ENCODE results near the gene TBC1D1.

Gene TBC1D1

GRCh38 chr4:37998226-37998625 is 107.3 kb downstream of the TBC1D1 start:
- no peaks in the 10 kb centered on the region for H3K27me3 Mint-ChIP-seq
- H3K9me3 Mint-ChIP-seq = no peaks in the 10 kb centered on the region
- peaks cover 63% of the 10 kb centered on the region for H3K4me1 Mint-ChIP-seq (ENCODE audit: low read depth)
- peaks cover 13% of the 10 kb centered on the region for H3K36me3 Mint-ChIP-seq (ENCODE audit: low read depth)
- no peak overlapping the region for H3K4me3 Mint-ChIP-seq
- no peak overlapping the region for H3K27ac Mint-ChIP-seq

- Mint-ChIP-seq H3K27me3 (no peaks in the 10 kb centered on the region), H3K9me3 (no peaks in the 10 kb centered on the region), H3K27ac (peak overlapping the region; percentile 71), H3K4me1 (ENCODE audit: low read depth) (peaks cover 66% of the 10 kb centered on the region), H3K4me3 (no peak overlapping the region), H3K36me3 (ENCODE audit: low read depth) (peaks cover 13% of the 10 kb centered on the region)
Measured at GRCh38 chr4:37999000-37999716, 108.3 kb downstream of the TBC1D1 start.

DNA sequence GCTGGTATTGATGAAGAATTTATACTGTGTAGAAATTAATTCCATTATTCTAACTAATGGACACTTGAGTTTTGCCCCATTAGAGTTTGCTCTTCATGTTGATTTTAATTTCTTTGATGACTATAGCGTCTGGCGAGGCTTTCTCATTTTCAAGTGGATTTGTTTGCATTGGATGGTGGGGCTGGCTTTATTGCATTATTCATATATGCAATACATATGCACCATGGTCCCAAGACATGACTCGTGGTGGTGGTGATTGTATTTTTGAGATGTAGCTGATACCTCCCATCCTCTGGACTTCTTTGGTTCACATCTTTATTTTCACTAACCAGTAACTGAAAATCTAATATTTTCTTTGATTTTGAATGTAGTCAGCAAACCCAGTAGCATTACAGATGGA is 109.1 kb downstream of the TBC1D1 start:
- Mint-ChIP-seq H3K27ac (no peak overlapping the region), H3K4me1 (ENCODE audit: low read depth) (peaks cover 66% of the 10 kb centered on the region), H3K9me3 (no peaks in the 10 kb centered on the region), H3K36me3 (ENCODE audit: low read depth) (peaks cover 13% of the 10 kb centered on the region), H3K4me3 (no peak overlapping the region), H3K27me3 (no peaks in the 10 kb centered on the region)

- Mint-ChIP-seq H3K27me3 (no peaks in the 10 kb centered on the region), H3K36me3 (ENCODE audit: low read depth) (peaks cover 17% of the 10 kb centered on the region), H3K4me3 (no peak overlapping the region), H3K4me1 (ENCODE audit: low read depth) (peaks cover 65% of the 10 kb centered on the region), H3K27ac (no peak overlapping the region), H3K9me3 (no peaks in the 10 kb centered on the region)
Measured at GRCh38 chr4:38001927-38002326, 111.0 kb downstream of the TBC1D1 start.

DNA sequence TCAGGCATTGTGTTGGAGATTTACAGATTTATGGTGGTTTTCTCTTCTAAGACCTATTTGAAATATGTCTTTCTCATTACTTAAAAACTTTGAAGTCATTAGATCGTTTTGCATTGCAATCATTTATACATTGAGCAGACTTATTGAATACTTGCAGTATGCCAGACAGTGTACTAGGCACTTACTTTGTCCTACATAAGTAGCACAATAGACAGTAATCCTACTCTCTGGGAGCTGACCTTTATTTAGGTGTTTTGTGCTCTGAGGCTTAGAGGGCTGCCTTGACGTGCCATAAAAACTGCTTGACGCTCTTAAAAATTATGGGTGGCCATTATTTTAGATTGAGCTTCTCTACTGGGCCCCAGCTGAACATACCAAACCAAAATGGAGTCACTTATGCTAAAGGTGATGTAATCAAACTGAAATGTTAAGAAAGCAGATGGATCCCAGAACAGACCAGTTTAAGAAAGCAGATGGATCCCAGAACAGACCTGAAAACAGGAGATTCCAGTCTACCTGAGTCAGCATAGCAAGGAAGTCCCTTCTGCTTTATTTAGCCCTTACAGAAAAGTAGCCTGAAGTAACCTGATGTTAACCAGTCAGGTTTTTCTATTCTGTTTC is 111.7 kb downstream of the TBC1D1 start:
- Mint-ChIP-seq H3K36me3 (ENCODE audit: low read depth) (peaks cover 18% of the 10 kb centered on the region), H3K4me3 (no peak overlapping the region)

DNA sequence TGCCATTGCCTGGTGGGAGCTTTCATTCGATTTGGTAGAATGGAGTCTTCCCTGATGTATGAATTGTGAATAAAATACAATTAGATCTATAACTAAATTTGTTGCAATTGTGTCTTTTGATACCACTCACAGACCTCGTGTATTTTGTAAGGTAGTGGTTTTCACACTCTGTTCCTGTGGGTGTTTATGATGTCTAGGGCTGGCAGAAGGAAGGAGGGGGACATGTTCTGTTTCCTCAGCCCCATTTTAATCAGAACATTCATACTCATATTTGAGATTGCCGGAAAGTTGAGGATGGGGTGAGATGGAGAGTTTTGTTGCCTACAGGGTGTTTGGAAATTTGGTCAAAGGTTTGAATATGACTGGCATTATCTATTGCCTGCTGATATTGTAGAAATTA is 112.2 kb downstream of the TBC1D1 start:
- H3K27me3 Mint-ChIP-seq = no peaks in the 10 kb centered on the region
- H3K4me3 Mint-ChIP-seq = no peak overlapping the region
- peaks cover 18% of the 10 kb centered on the region for H3K36me3 Mint-ChIP-seq (ENCODE audit: low read depth)
- peaks cover 68% of the 10 kb centered on the region for H3K4me1 Mint-ChIP-seq (ENCODE audit: low read depth)
- H3K9me3 Mint-ChIP-seq = no peaks in the 10 kb centered on the region
- peak overlapping the region; percentile 2 for H3K27ac Mint-ChIP-seq

More for the DNA sequence above, 111.7 kb downstream of the TBC1D1 start:
- peaks cover 64% of the 10 kb centered on the region for H3K4me1 Mint-ChIP-seq (ENCODE audit: low read depth)
- H3K27ac Mint-ChIP-seq = no peak overlapping the region
- H3K27me3 Mint-ChIP-seq = no peaks in the 10 kb centered on the region
- H3K9me3 Mint-ChIP-seq = no peaks in the 10 kb centered on the region

DNA sequence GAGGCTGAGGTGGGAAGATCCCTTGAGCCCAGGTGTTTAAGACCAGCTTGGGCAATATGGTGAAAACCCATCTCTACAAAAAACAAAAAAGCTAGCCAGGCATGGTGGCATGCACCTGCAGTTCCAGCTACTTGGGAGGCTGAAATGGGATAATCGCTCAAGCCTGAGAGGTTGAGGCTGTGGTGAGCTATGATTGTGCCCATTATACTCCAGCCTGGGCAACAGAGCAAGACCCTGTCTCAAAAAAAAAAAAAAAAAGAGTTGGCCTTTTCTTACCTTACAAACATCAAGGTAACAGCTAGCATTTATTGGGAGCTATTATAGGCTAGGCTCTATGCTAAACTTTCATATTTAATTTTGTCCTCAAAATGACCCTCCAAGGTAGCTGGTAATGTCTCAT is 112.7 kb downstream of the TBC1D1 start:
- Mint-ChIP-seq H3K27me3 (no peaks in the 10 kb centered on the region), H3K36me3 (ENCODE audit: low read depth) (peaks cover 18% of the 10 kb centered on the region), H3K27ac (no peak overlapping the region), H3K4me1 (ENCODE audit: low read depth) (peaks cover 68% of the 10 kb centered on the region), H3K9me3 (no peaks in the 10 kb centered on the region), H3K4me3 (no peak overlapping the region)

- H3K27me3 Mint-ChIP-seq = no peaks in the 10 kb centered on the region
- H3K36me3 Mint-ChIP-seq (ENCODE audit: low read depth) = peaks cover 18% of the 10 kb centered on the region
- no peak overlapping the region for H3K4me3 Mint-ChIP-seq
- peaks cover 64% of the 10 kb centered on the region for H3K4me1 Mint-ChIP-seq (ENCODE audit: low read depth)
- no peaks in the 10 kb centered on the region for H3K9me3 Mint-ChIP-seq
- no peak overlapping the region for H3K27ac Mint-ChIP-seq
Measured at GRCh38 chr4:38004062-38004461, 113.2 kb downstream of the TBC1D1 start.

DNA sequence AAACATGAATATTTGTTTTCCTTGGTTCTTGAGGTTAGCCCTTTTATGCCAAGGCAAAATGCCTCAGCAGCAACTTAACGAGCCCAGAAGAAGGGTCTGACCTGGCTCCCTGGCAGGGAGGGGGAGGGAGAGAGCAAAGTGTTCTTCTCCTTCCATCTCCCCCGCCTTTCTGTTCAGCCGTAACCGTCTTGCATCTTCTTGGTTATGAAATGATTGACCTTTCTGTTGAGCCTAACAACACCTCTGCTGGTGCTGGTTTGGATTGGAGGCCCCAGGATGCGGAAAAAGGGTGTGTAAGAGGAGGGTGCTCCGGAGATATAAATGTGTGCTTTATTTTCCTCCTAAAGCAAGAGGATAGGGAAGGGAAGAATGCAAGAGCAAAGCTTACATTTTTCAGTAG is 114.0 kb downstream of the TBC1D1 start:
- no peaks in the 10 kb centered on the region for H3K9me3 Mint-ChIP-seq
- H3K27me3 Mint-ChIP-seq = no peaks in the 10 kb centered on the region
- H3K36me3 Mint-ChIP-seq (ENCODE audit: low read depth) = peaks cover 10% of the 10 kb centered on the region
- peaks cover 56% of the 10 kb centered on the region for H3K4me1 Mint-ChIP-seq (ENCODE audit: low read depth)
- no peak overlapping the region for H3K27ac Mint-ChIP-seq
- no peak overlapping the region for H3K4me3 Mint-ChIP-seq

DNA sequence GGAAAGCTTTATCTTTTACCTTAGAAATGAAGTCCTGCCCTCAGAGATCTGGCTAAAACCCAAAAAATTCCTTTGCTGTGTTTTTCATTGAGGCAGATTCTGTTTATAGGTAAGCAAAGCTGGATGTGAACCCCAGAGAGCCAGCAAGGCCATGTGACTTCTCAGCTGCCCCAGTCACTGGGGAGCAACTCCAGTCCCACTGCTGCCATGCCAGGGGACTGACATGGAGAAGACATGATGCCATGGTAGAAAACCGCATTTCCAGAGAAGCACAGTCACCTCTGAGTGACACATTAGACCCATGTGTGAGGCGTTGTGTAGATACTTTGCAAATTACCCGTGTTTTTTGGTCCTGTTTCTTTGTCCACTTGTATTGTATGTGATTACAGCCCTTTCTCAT is 114.8 kb downstream of the TBC1D1 start:
- no peak overlapping the region for H3K4me3 Mint-ChIP-seq
- H3K27me3 Mint-ChIP-seq = no peaks in the 10 kb centered on the region
- peaks cover 59% of the 10 kb centered on the region for H3K4me1 Mint-ChIP-seq (ENCODE audit: low read depth)
- H3K27ac Mint-ChIP-seq = no peak overlapping the region
- H3K9me3 Mint-ChIP-seq = no peaks in the 10 kb centered on the region
- peaks cover 9% of the 10 kb centered on the region for H3K36me3 Mint-ChIP-seq (ENCODE audit: low read depth)

GRCh38 chr4:38007645-38008044 is 116.8 kb downstream of the TBC1D1 start:
- Mint-ChIP-seq H3K4me3 (no peak overlapping the region), H3K36me3 (ENCODE audit: low read depth) (peaks cover 4% of the 10 kb centered on the region), H3K27ac (no peak overlapping the region), H3K9me3 (no peaks in the 10 kb centered on the region), H3K4me1 (ENCODE audit: low read depth) (peaks cover 65% of the 10 kb centered on the region), H3K27me3 (no peaks in the 10 kb centered on the region)

DNA sequence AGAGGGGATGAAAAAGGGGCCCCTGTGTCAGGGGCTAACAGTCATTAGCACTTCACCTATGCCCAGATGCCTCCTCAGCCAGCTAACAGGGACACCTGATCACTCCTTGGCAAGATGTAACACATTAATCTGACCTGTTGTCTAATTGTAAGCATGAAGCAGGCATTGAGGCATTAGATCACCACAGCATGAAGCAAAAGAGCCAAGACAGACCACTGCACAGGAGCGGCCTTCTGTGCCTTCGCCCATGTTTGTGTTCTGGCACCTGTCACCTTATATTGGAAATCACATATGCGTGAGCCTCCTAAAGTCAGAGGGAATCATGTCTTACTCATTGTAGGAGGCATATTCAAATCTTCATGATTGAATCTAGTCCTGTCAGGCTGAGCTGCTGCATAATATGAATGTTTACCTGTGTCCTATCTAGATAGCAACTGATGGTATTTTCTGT is 117.7 kb downstream of the TBC1D1 start:
- peaks cover 56% of the 10 kb centered on the region for H3K4me1 Mint-ChIP-seq (ENCODE audit: low read depth)
- no peaks in the 10 kb centered on the region for H3K9me3 Mint-ChIP-seq
- peaks cover 4% of the 10 kb centered on the region for H3K36me3 Mint-ChIP-seq (ENCODE audit: low read depth)
- no peak overlapping the region for H3K27ac Mint-ChIP-seq
- no peaks in the 10 kb centered on the region for H3K27me3 Mint-ChIP-seq
- H3K4me3 Mint-ChIP-seq = no peak overlapping the region

DNA sequence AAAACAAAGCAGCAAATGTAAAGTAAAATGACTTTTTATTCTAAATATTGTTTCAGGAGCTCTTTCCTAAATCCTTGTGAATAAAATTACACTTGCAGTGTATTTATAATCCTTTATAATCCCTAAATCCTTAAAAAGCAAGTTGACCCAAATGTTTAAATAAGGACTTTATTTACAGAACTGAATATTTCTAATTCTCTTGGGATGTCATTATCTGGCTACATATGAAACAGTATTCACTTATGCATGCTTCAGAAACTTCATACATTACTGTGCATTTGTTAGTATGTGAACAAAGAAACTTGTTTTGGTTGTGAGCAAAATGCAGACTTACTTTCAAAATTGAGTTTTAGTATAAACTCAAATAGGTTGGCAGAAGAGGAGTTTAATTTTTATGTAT is 118.5 kb downstream of the TBC1D1 start:
- Mint-ChIP-seq H3K4me1 (ENCODE audit: low read depth) (peaks cover 50% of the 10 kb centered on the region), H3K27ac (no peak overlapping the region), H3K36me3 (ENCODE audit: low read depth) (peaks cover 4% of the 10 kb centered on the region), H3K9me3 (no peaks in the 10 kb centered on the region), H3K4me3 (no peak overlapping the region), H3K27me3 (no peaks in the 10 kb centered on the region)

GRCh38 chr4:38009949-38010348 is 119.1 kb downstream of the TBC1D1 start:
- Mint-ChIP-seq H3K4me3 (no peak overlapping the region), H3K9me3 (no peaks in the 10 kb centered on the region), H3K27ac (no peak overlapping the region), H3K4me1 (ENCODE audit: low read depth) (peaks cover 45% of the 10 kb centered on the region), H3K36me3 (ENCODE audit: low read depth) (peaks cover 7% of the 10 kb centered on the region), H3K27me3 (no peaks in the 10 kb centered on the region)

- Mint-ChIP-seq H3K4me3 (no peak overlapping the region), H3K4me1 (ENCODE audit: low read depth) (peaks cover 34% of the 10 kb centered on the region), H3K27ac (no peak overlapping the region), H3K9me3 (no peaks in the 10 kb centered on the region), H3K36me3 (ENCODE audit: low read depth) (peaks cover 17% of the 10 kb centered on the region), H3K27me3 (no peaks in the 10 kb centered on the region)
Measured at GRCh38 chr4:38011511-38012162, 120.8 kb downstream of the TBC1D1 start.
